ENCODE results near the gene TANC1. TPM values are rescaled to one million over a fixed set of nuclear protein-coding genes. Genes with fewer than 3 reads are reported as not detected.

The TANC1 gene
- total and polyA plus RNA-seq, 2 of the 4 experiments (the other 2 are of a cell fraction): 10.2 to 12.9 TPM

DNA sequence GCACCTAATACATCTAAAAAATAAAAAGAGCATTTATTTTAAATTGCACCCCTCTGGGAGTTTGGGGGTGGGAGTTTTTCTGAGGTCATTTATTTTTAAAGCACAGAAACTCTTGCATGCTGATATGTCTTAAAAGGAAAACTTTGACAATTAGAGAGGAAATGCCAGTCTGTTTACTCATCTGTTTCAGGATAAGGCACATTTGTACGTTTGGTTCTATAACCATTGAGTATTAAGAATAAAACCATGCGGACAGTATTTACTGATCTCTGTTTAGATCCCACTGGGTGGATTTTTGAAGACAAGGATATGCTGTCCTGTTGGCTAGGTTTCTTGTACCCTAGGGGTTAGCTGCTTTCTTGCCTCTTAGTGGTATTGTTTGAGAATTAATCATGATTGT, 122.9 kb downstream of the TANC1 start:
- peak overlapping the region; percentile 72; the same call in 2 of the 3 replicates for H2BK15ac ChIP-seq (ENCODE audit: low read depth, low read length)
- ChIA-PET CTCF (interaction anchor here (0.7 kb wide), 2 partner anchors 72 to 420 kb away, joined by 3 read pairs; no protein-coding TSS in a partner anchor), POLR2A (ENCODE audit: unreplicated experiment) (no interaction called here)
- H3K18ac ChIP-seq (ENCODE audit: low read depth, low read length): peak overlapping the region; percentile 67; the same call in 1 of the 2 replicates
- H2AFZ ChIP-seq (replicated peaks; ENCODE audit: low read length, poor library complexity): no peak overlapping the region
- H2BK120ac ChIP-seq (ENCODE audit: low read depth, low read length): peak overlapping the region; percentile 92
- dilution Hi-C loops (cut with HindIII; ENCODE audit: low sequenced_read_pairs, unreplicated experiment): no loop called here
- ATAC-seq (ENCODE audit: low read depth): peak; percentile 59
- TF ChIP-seq RCOR1 (IDR thresholded peaks at IDR 0.05; ENCODE audit: insufficient replicate concordance, low read length) (no peak), CEBPB (IDR thresholded peaks at IDR 0.05; ENCODE audit: low read depth, low read length) (no peak), RAD21 (IDR thresholded peaks at IDR 0.05; ENCODE audit: low read length) (no peak), POLR2A (IDR thresholded peaks at IDR 0.05; ENCODE audit: low read depth, low read length) (no peak), SMC3 (IDR thresholded peaks at IDR 0.05; ENCODE audit: low read depth, low read length) (no peak), CHD1 (IDR thresholded peaks at IDR 0.05; ENCODE audit: low read depth, low read length) (no peak), BHLHE40 (IDR thresholded peaks at IDR 0.05; ENCODE audit: low read depth, low read length) (no peak)
- TF ChIP-seq, protein P1, sequence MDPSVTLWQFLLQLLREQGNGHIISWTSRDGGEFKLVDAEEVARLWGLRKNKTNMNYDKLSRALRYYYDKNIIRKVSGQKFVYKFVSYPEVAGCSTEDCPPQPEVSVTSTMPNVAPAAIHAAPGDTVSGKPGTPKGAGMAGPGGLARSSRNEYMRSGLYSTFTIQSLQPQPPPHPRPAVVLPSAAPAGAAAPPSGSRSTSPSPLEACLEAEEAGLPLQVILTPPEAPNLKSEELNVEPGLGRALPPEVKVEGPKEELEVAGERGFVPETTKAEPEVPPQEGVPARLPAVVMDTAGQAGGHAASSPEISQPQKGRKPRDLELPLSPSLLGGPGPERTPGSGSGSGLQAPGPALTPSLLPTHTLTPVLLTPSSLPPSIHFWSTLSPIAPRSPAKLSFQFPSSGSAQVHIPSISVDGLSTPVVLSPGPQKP (IDR thresholded peaks at IDR 0.05; ENCODE audit: borderline replicate concordance, low read depth, low read length): no peak
- TF ChIP-seq, protein P2, sequence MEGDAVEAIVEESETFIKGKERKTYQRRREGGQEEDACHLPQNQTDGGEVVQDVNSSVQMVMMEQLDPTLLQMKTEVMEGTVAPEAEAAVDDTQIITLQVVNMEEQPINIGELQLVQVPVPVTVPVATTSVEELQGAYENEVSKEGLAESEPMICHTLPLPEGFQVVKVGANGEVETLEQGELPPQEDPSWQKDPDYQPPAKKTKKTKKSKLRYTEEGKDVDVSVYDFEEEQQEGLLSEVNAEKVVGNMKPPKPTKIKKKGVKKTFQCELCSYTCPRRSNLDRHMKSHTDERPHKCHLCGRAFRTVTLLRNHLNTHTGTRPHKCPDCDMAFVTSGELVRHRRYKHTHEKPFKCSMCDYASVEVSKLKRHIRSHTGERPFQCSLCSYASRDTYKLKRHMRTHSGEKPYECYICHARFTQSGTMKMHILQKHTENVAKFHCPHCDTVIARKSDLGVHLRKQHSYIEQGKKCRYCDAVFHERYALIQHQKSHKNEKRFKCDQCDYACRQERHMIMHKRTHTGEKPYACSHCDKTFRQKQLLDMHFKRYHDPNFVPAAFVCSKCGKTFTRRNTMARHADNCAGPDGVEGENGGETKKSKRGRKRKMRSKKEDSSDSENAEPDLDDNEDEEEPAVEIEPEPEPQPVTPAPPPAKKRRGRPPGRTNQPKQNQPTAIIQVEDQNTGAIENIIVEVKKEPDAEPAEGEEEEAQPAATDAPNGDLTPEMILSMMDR (conservative IDR thresholded peaks at IDR 0.05; ENCODE audit: low read depth, low read length): no peak
- TF ChIP-seq, protein P3, sequence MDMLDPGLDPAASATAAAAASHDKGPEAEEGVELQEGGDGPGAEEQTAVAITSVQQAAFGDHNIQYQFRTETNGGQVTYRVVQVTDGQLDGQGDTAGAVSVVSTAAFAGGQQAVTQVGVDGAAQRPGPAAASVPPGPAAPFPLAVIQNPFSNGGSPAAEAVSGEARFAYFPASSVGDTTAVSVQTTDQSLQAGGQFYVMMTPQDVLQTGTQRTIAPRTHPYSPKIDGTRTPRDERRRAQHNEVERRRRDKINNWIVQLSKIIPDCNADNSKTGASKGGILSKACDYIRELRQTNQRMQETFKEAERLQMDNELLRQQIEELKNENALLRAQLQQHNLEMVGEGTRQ (IDR thresholded peaks at IDR 0.05; ENCODE audit: low read depth, low read length): no peak
- peak overlapping the region; percentile 40; the same call in 1 of the 2 replicates for H3K4me2 ChIP-seq (ENCODE audit: low read depth, low read length)
- peak overlapping the region; percentile 57; the same call in 1 of the 2 replicates for H3K23ac ChIP-seq (ENCODE audit: low read depth, low read length)
- no TSS peak for BruUV-seq (replicated peaks)
- H2AK5ac ChIP-seq (ENCODE audit: low read depth, low read length): no peak overlapping the region
- no peak overlapping the region for H3K4me3 ChIP-seq (ENCODE audit: insufficient read depth, low read depth, low read length)
- peak overlapping the region; percentile 74 for H2BK5ac ChIP-seq (ENCODE audit: low read depth, low read length, poor library complexity, severe bottlenecking)
- in situ Hi-C loops (cut with MboI; ENCODE audit: low sequenced_read_pairs): no loop called here
- intact Hi-C loops (cut with micrococcal nuclease): no loop called here
- peak overlapping the region; percentile 67; the same call in 1 of the 2 replicates for H4K91ac ChIP-seq (ENCODE audit: insufficient read depth, low read depth, low read length)
- H2AK9ac ChIP-seq (replicated peaks; ENCODE audit: low read depth, low read length, poor library complexity): no peak overlapping the region
- peak; percentile 84 for DNase-seq
- no peak overlapping the region for H3K27ac ChIP-seq (ENCODE audit: insufficient read depth, low read length)
- WGBS, 2 experiments (ENCODE audit: extremely low coverage in 2 of 2, insufficient read length in 1 of 2): 0% methylated on average over 1 of the region's 2 CpGs; no CpG with 5 or more reads in 1 of the 2 experiments
- H2BK20ac ChIP-seq (ENCODE audit: low read depth, low read length): peak overlapping the region; percentile 71; the same call in 1 of the 2 replicates
- peak overlapping the region; percentile 77; the same call in 1 of the 2 replicates for H3K56ac ChIP-seq (ENCODE audit: extremely low read depth, insufficient read depth, low read length)
- H3K9me1 ChIP-seq (ENCODE audit: insufficient read depth, low read length): peaks cover 35% of the 10 kb centered on the region
- peak overlapping the region; percentile 66; the same call in 1 of the 2 replicates for H3K14ac ChIP-seq (replicated peaks; ENCODE audit: low read depth, low read length)
- peaks cover 4% of the 10 kb centered on the region for H3K9me3 ChIP-seq (ENCODE audit: control insufficient read depth, insufficient read depth, low read length)
- peak overlapping the region in 1 of 2 experiments; percentile 48; a peak in 2 of 4 replicates for H4K8ac ChIP-seq (ENCODE audit: low read depth in 2 of 2, low read length in 2 of 2)
- H3K36me3 ChIP-seq (ENCODE audit: control insufficient read depth, insufficient read depth, low read length): 0 out of 2 replicates have a peak, but pooled peaks cover 2% of the 10 kb centered on the region
- no peaks in the 10 kb centered on the region for H3K27me3 ChIP-seq (ENCODE audit: control insufficient read depth, insufficient read depth, low read length)
- H3K4ac ChIP-seq (ENCODE audit: low read depth, low read length): peak overlapping the region; percentile 85; the same call in 1 of the 2 replicates
- H4K20me1 ChIP-seq (ENCODE audit: insufficient read depth, low read length): no peaks in the 10 kb centered on the region
- H3K9ac ChIP-seq (ENCODE audit: low read depth, low read length): no peak overlapping the region
- peaks cover 40% of the 10 kb centered on the region for H3K4me1 ChIP-seq (ENCODE audit: control insufficient read depth, insufficient read depth, low read length)
- peaks cover 27 to 64% of the 10 kb centered on the region in 2 experiments for H3K79me1 ChIP-seq (ENCODE audit: low read depth in 1 of 2, low read length in 2 of 2)
- no peak overlapping the region for H4K5ac ChIP-seq (ENCODE audit: low read depth, low read length)

Data from IMR-90 (cell line).